Gastrocnemius medialis (tissue), 4 donors: ENCODE results near the gene TSSC4.

ENCODE experiments used
- CTCF ChIP-seq, 5 experiments: fragments of 450-650 bp in 3 of 5; fragments of 200-600 bp in 2 of 5; sonication (generic) in 2 of 5; IDR thresholded peaks in 4 of 5; conservative IDR thresholded peaks in 1 of 5; 1 replicate in 4 of 5; 2 replicates in 1 of 5; pipeline ENCODE4 v1.5.1; 2016 to 2019; ENCODE audit warnings: antibody characterized with exemption in 5 of 5, mild to moderate bottlenecking in 3 of 5, moderate library complexity in 3 of 5
- POLR2A ChIP-seq, 2 donors: fragments of 450-650 bp; IDR thresholded peaks; one replicate each; pipeline ENCODE4 v1.6.1; 2017; ENCODE audit warnings: antibody characterized with exemption in 2 of 2, mild to moderate bottlenecking in 2 of 2, moderate library complexity in 2 of 2

- TF ChIP-seq POLR2A (IDR thresholded peaks at IDR 0.05) (no peak), CTCF (IDR thresholded peaks at IDR 0.05 in 4 of 5, conservative IDR thresholded peaks at IDR 0.05 in 1 of 5) (no peak)
These were observed 51.4 kb downstream of the TSSC4 start for GRCh38 chr11:2451916-2452315.
